Activated naive CD4-positive, alpha-beta T cell treated with anti-CD3 and anti-CD28 coated beads, Interleukin-2, amount 10 ng/mL, durations not matched to agents 5 hours and 36 hours (primary cell): ENCODE measurements around the gene PHF13. TPM values are rescaled to one million over a fixed set of nuclear protein-coding genes. Genes with fewer than 3 reads are reported as not detected.

Source experiments
- total RNA-seq, 2 experiments: library from RNA; stranded (reverse); gene quantifications; one replicate each; pipeline ENCODE4 v1.2.3, GENCODE V29; 2021

Gene PHF13
- total RNA-seq: 10 to 100 TPM; 14.5 to 15.0 TPM

GRCh38 chr1:6613361-6614018 lies at the start of gene PHF13:
Gene PHF13 (plus strand): TSS chr1:6613731. CDS start chr1:6614067, 336 bp downstream.

GRCh38 chr1:6579374-6580118 lies 34.0 kb upstream of the PHF13 start, which contains the start of gene ZBTB48:
Gene ZBTB48 (plus strand): TSS chr1:6579994. CDS start chr1:6580610, 616 bp downstream.

GRCh38 chr1:6602669-6603237 lies 10.8 kb upstream of the PHF13 start, which contains the start of gene KLHL21:
Gene KLHL21 (minus strand): TSS chr1:6602869. CDS start chr1:6602817, 52 bp downstream.

GRCh38 chr1:6624710-6625583 lies 11.4 kb downstream of the PHF13 start, which contains the start of gene THAP3:
Gene THAP3 (plus strand): TSS chr1:6624868. CDS start chr1:6625219, 351 bp downstream.

Other genes starting within 250 kb of the PHF13 start
- 10 to 100 TPM; 51.0 to 52.9 TPM for gene ACOT7, start 220.0 kb upstream of the PHF13 start, total RNA-seq
- under 1 TPM; 0.12 to 0.35 TPM for gene HES2, start 193.8 kb upstream of the PHF13 start, total RNA-seq
- 1 to 10 TPM; 1.2 to 1.4 TPM for gene ESPN, start 189.0 kb upstream of the PHF13 start, total RNA-seq
- 100 to 1,000 TPM; 121 to 122 TPM for gene TNFRSF25, start 147.6 kb upstream of the PHF13 start, total RNA-seq
- gene PLEKHG5, start 122.1 kb upstream of the PHF13 start, total RNA-seq: 1 to 10 TPM; 3.6 to 4.1 TPM
- 10 to 100 TPM; 49.0 to 51.9 TPM for gene NOL9, start 59.2 kb upstream of the PHF13 start, total RNA-seq
- not detected for gene TAS1R1, start 58.4 kb upstream of the PHF13 start, total RNA-seq
- 10 to 100 TPM; 34.3 to 39.2 TPM for gene ZBTB48, start 33.7 kb upstream of the PHF13 start, total RNA-seq
- 10 to 100 TPM; 24.5 to 25.4 TPM for gene KLHL21, start 10.9 kb upstream of the PHF13 start, total RNA-seq
- 10 to 100 TPM; 17.1 to 19.2 TPM for gene THAP3, start 11.1 kb downstream of the PHF13 start, total RNA-seq
- gene DNAJC11, start 88.1 kb downstream of the PHF13 start, total RNA-seq: 10 to 100 TPM; 38.2 to 40.1 TPM
- 10 to 100 TPM; 40.5 to 42.3 TPM for gene CAMTA1, start 171.7 kb downstream of the PHF13 start, total RNA-seq